Cardiac muscle cell (in vitro differentiated cells and primary cell): ENCODE data around the gene MTCL3.

ENCODE experiments used
- DNase-seq, 2 donors: peaks; one replicate each; pipeline versions ENCODE4 v3.0.0 to v3.0.0-alpha.2; 2010 to 2017; ENCODE audit warnings: low read depth in 1 of 2, low spot score in 1 of 2
- H3K27ac ChIP-seq: fragments of 200-600 bp; sonication (generic); 2 replicates; pipeline ENCODE4 v1.5.1; 2016
- H3K27me3 ChIP-seq: fragments of 200-600 bp; sonication (generic); 2 replicates; pipeline ENCODE4 v1.6.0; 2016; ENCODE audit warnings: control low read depth
- H3K36me3 ChIP-seq: fragments of 200-600 bp; sonication (generic); 2 replicates; pipeline ENCODE4 v1.5.1; 2016; ENCODE audit warnings: control low read depth
- H3K4me1 ChIP-seq: fragments of 200-600 bp; sonication (generic); 2 replicates; pipeline ENCODE4 v1.8.1; 2017; ENCODE audit warnings: low read depth, mild to moderate bottlenecking, mixed run types
- H3K4me3 ChIP-seq: fragments of 200-600 bp; sonication (generic); 2 replicates; pipeline ENCODE4 v1.5.1; 2016; ENCODE audit warnings: mild to moderate bottlenecking
- H3K9me3 ChIP-seq: fragments of 200-600 bp; sonication (generic); 2 replicates; pipeline ENCODE4 v1.5.1; 2017; ENCODE audit warnings: low read depth, mild to moderate bottlenecking, control low read depth
- TF ChIP-seq, protein P1 (sequence below): IDR thresholded peaks from 2 replicates; pipeline ENCODE4 v1.5.1; 2012; ENCODE audit warnings: low read depth, mild to moderate bottlenecking, low read length

The MTCL3 gene

GRCh38 chr6:127497410-127497809, 21.7 kb downstream of the MTCL3 start:
- H3K36me3 ChIP-seq = no peaks in the 10 kb centered on the region
- H3K4me1 ChIP-seq = no peaks in the 10 kb centered on the region
- DNase-seq = no peak
- H3K27me3 ChIP-seq = no peaks in the 10 kb centered on the region
- H3K27ac ChIP-seq = no peak overlapping the region
- H3K4me3 ChIP-seq = no peak overlapping the region
- no peaks in the 10 kb centered on the region for H3K9me3 ChIP-seq
- TF ChIP-seq, protein P1, sequence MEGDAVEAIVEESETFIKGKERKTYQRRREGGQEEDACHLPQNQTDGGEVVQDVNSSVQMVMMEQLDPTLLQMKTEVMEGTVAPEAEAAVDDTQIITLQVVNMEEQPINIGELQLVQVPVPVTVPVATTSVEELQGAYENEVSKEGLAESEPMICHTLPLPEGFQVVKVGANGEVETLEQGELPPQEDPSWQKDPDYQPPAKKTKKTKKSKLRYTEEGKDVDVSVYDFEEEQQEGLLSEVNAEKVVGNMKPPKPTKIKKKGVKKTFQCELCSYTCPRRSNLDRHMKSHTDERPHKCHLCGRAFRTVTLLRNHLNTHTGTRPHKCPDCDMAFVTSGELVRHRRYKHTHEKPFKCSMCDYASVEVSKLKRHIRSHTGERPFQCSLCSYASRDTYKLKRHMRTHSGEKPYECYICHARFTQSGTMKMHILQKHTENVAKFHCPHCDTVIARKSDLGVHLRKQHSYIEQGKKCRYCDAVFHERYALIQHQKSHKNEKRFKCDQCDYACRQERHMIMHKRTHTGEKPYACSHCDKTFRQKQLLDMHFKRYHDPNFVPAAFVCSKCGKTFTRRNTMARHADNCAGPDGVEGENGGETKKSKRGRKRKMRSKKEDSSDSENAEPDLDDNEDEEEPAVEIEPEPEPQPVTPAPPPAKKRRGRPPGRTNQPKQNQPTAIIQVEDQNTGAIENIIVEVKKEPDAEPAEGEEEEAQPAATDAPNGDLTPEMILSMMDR = no peak

GRCh38 chr6:127496471-127496870, 22.7 kb downstream of the MTCL3 start:
- Histone ChIP-seq H3K4me1 (no peaks in the 10 kb centered on the region), H3K27me3 (no peaks in the 10 kb centered on the region), H3K4me3 (no peak overlapping the region), H3K9me3 (no peaks in the 10 kb centered on the region), H3K27ac (no peak overlapping the region), H3K36me3 (no peaks in the 10 kb centered on the region)
- peak in 1 of 2 donors; percentile 18 for DNase-seq
- TF ChIP-seq, protein P1 = no peak

DNA sequence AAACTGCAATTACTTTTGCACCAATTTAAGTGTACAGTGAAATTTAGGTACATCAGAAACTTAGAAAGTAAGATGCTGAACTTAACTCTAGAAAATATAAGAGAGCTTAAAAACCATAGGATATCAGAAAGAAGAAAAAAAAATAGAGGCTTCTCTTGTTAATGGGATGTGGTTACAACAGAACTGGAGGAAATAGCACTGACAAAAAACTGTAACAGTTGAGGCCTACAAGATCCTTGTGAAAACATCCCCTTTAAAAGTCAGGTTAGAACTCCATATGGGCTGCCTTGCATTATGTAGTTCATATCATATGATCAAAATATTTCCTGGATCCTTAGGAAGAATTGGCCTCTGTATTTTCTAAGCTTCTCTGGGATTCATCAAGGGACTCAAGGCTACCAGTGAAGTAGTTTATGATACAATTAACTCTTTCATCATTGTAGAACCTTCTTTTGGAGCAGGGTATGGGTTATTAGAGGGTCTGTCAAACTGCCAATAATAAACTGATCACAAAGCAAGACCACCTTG, 24.8 kb downstream of the MTCL3 start:
- H3K4me1 ChIP-seq = no peaks in the 10 kb centered on the region
- no peak for DNase-seq
- H3K9me3 ChIP-seq = no peaks in the 10 kb centered on the region
- no peak overlapping the region for H3K4me3 ChIP-seq
- H3K36me3 ChIP-seq = no peaks in the 10 kb centered on the region
- H3K27me3 ChIP-seq = no peaks in the 10 kb centered on the region
- TF ChIP-seq, protein P1 = no peak
- H3K27ac ChIP-seq = no peak overlapping the region

GRCh38 chr6:127489248-127489647, 29.9 kb downstream of the MTCL3 start:
- Histone ChIP-seq H3K27ac (no peak overlapping the region), H3K9me3 (no peaks in the 10 kb centered on the region), H3K4me1 (no peaks in the 10 kb centered on the region), H3K36me3 (no peaks in the 10 kb centered on the region), H3K4me3 (no peak overlapping the region), H3K27me3 (no peaks in the 10 kb centered on the region)
- DNase-seq = no peak
- TF ChIP-seq, protein P1 = no peak

GRCh38 chr6:127486934-127487333, 32.2 kb downstream of the MTCL3 start:
- Histone ChIP-seq H3K36me3 (no peaks in the 10 kb centered on the region), H3K4me3 (no peak overlapping the region), H3K4me1 (no peaks in the 10 kb centered on the region), H3K27me3 (no peaks in the 10 kb centered on the region), H3K9me3 (no peaks in the 10 kb centered on the region), H3K27ac (no peak overlapping the region)
- DNase-seq = no peak
- TF ChIP-seq, protein P1 = no peak
